Measurements from ENCODE around the gene TMEM163. TPM values are rescaled to one million over a fixed set of nuclear protein-coding genes. Genes with fewer than 3 reads are reported as not detected.
"Not testable (repeated sequence)": the region's sequence is repeated elsewhere in the genome, so short reads cannot be mapped to it uniquely, and the experiment has no call there.

The TMEM163 gene
- polyA plus RNA-seq, 4 donors: 1.2 to 2.4 (median 1.3) TPM

DNA sequence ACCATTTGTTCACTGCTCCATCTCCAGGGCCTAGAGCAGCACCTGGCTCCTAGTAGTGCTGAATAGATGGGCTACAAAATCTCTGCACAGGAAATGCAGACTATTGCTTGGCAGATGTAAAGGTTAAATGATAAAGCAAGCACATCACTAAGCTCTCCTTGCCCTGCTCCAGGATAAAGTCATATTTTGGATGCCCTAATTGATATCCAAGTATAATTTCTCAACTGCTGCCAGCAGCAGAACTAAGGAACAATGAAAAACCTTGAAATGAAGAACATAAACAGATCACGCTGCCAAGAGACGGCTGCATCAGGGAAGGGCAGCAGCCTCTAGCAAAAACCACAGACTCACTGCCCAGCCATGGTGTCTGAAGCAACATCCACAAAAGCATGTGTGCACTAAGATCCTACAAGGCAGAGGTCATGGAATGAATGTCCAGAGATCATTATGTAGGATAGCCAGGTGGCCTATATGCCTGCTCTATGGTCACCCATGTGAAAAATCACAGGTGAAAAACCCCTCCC lies 134.7 kb downstream of the TMEM163 start:
- DNase-seq (ENCODE audit: low read depth in 4 of 4, low spot score in 3 of 4): no peak

DNA sequence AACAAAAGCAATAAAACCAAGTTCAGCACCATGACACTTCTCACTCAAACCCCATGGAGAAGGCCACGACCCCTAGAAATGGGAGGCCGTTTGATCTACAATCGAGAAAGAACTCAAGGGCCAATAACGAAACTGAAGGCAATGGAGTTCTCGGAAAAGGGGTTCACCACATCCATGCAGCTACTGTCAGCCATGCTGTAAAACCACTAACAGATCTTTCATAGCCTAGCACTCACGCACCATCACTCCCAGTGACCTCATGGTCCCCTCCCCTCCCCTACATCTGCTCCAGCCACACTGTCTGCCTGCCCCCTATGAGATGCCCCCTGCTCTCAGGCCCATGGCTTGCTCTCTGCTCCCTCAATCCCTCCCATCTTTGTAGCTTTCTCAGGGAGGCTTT lies 135.3 kb downstream of the TMEM163 start:
- no peak for DNase-seq (ENCODE audit: low read depth in 4 of 4, low spot score in 3 of 4)

DNA sequence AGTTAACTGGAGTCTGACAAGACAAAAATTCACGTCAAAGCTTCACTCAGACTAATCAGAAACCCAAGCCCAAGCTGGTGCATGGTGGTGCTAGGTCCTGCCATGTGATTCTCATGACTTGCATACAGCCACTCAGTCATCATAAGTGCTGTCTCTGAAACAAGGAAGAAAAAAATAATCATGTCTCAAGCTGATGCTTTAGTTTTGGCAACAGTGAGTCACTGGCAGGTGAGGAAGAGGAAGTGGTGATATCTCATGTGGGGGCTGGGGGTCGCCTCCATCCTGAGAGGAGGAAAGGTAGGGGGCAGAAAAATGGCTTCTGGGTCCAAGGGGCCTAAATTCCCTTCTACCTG lies 136.3 kb downstream of the TMEM163 start:
- DNase-seq (ENCODE audit: low read depth in 4 of 4, low spot score in 3 of 4): no peak

DNA sequence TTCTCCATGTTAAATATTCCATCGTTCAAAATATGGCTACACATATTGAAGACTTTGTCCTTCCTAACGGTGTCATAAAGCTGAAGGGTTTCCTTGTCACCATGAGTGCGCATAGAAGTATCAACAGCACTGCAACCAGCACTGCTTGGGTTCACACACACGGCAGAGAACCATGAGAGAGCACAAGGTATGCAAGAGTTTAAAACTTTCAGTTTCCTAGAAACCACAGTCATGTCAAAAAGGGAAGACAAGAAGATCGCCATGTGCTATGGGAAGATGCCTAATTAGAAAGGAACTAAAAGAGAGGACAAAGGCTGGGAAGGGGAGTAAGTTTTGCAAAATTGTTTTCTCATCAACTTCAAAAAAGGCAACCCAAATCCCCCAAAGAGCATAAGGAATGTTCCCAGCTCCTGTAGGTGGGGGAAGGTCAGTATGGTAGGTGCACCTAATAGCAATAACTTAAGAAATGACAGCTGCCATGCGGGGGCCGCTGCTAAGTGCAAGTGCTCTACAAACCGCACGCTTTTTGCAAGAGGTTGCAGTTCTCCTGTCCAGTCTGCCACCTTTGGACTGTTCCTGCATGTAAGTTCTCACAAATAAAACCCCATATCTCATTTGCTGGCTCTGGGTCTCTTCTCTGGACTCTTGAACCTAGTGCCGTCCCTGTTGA lies 136.8 kb downstream of the TMEM163 start:
- DNase-seq (ENCODE audit: low read depth in 4 of 4, low spot score in 3 of 4): no peak

DNA sequence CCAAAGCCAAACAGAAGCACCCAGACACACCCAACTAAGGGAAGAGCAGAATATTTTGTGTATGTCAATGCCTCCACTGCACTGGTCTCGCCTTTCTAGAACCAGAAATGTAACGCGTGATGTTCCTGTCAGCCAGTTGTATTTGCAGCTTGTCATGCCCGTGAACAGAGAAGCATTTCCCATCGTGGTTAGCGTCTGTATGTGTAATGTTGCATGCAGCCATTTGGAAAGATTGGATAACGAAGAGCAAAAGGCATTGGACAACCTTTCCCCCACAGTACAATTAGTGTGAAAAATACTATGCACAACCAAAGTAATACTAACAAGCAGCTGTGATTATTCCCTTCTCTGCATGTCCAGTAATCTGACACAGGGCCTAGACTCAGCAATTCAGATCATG lies 140.5 kb downstream of the TMEM163 start:
- DNase-seq (ENCODE audit: low read depth in 4 of 4, low spot score in 3 of 4): no peak

DNA sequence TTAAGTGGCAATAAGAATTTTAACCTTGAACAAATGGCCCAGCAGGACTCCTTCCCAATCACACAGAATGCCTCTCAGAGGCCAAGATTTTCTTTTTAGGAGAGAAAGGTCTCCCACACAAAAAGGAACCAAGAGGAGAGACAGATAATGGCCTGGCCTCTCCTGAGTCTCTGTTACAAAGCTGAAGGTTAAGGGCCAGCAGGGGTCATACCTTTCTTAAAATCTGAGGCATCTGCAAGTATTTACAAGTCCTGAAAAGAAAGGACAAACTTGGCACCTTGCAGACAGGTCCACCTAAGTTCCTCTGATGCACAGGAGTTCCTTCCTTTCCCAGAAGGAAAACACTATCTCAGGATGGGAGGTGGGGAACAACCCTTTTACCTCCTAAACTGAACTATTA lies 142.3 kb downstream of the TMEM163 start:
- no peak for DNase-seq (ENCODE audit: low read depth in 4 of 4, low spot score in 3 of 4)

DNA sequence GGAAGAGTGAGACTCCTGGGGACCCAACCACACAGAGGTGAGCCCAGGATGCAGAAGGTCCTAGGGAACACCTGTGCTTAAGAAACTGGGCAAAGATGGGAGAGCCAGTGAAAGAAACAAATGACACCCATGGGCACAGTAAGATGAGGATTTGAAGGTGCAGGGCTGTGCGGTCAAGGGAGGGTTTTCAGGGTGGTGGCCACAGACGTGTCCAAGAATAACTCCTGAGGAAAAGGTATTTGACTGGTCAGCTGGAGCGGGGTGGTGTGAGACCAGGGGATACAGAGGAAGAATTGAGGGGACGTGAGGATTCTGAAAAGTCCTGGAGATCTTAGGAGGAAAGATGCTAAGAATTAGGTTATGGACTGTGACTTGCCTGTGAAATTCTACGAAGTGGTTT lies 142.9 kb downstream of the TMEM163 start:
- DNase-seq (ENCODE audit: low read depth in 4 of 4, low spot score in 3 of 4): no peak

DNA sequence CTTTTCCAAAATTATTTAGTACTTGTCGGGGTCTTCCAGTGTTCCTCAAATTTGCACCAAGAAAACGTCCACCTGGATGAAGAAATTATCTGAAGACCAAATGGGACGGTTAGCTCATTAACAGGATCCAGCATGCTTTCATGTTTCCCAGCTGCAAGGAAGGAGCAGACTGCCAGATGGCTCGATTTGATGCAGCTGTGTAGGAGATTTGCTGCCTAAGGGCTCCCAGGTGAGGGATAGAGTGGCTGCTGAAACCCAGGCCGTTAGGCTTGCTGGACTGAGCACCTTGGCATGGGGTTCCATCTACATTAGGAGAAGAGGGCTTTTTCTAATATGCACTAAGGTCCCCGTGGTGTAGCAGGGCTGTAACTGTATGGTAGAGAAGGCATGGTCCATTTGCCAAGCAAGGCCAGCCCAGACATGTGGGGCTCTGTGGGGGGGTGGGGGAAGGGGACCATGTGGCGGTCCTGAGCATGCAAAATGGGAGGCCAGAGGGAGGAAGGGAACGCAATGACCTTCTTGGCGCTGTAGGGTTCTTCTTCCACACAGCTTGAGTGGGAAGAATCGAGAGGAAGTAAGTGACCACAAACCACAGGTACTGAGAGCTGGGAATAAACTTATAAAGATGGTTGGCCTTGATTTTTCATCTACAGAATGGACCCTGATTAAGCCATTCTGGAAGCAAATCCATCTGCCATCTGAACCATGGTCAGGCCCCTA lies 144.0 kb downstream of the TMEM163 start:
- no peak for DNase-seq (ENCODE audit: low read depth in 4 of 4, low spot score in 3 of 4)

DNA sequence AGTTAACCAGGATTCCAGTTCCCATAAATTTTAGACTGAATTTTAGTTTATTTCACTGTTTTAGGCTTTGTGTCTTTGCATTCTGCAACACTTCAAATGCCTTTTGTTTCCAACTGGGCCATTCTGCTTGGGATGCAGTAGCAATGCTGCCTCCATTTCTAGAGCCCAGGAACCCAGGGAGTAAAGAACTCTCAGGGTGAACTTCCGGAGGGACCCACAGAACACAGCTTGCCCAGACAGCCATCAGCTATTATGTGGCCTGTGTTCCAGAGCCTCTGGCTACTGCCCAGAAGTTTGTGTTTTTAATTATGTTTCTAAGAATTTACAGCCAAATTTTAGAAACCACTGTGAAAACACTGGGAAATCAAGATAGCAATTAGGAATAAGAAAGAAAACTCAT lies 145.1 kb downstream of the TMEM163 start:
- DNase-seq (ENCODE audit: low read depth in 4 of 4, low spot score in 3 of 4): no peak

DNA sequence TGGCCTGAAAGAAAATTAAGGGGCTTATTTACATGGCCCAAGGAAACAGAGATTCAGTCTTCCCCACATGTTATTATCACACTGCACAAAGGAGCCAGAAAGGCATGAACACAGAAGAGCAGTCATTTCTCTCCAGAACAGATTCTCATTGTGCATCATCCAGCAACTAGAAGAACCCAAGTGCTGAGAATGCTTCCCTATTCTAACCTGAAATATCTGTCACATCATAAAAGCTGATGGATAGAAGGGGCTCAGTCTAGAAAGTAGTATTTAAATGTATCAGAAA lies 145.8 kb downstream of the TMEM163 start:
- no peak for DNase-seq (ENCODE audit: low read depth in 4 of 4, low spot score in 3 of 4)

DNA sequence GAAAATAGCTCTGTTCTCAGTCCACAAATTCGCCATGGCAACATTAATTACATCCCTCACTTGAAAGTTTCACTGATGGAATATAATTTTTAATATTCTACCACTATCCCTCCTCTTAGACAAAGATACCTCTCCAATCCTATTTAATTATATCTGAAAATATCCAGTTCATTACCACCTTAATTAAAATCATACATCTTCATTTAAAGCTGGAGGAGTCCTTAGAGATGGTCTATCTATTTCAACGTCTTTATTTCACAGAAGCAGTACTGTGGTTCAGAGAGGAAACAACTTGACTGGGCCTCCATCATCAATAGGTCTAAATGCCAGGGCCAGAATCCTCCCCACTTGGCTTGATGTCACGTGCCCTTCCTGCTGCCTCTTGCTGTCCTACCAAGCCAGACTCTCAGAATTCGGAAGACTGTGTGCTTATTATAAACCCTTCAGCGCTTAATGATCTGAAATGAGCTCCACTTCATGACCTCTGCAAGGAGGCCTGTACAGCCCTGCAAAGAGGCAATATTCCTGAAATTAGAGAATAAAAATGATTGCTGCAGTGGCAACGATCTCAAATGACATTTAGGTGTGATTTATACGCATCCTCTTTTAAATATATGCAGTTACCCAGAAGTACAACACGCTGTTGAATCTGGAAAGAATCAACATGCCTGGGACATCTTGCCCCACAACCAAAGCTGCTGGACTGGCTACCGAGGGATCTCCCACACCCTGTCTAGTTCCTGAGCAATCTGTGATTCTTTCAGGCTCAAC lies 146.3 kb downstream of the TMEM163 start:
- no peak for DNase-seq (ENCODE audit: low read depth in 4 of 4, low spot score in 3 of 4)

DNA sequence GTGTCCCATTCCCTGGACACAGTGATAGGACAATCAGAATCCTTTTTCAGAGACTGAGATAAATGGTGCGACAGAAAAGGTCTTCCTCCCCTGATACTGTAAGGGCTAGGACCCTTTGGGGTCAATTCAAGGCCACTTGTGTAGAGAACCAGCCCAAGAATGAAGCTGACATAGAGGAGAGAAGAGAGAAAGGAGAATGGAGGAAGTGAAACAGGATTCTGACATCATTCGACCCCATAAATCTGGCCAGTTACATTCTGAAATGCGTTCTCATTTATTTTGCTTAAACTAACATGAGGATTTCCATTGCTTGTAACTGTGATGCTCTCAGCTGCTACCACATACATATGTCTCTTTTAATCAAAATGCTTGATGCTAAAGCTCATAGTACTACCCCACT lies 148.1 kb downstream of the TMEM163 start:
- DNase-seq (ENCODE audit: low read depth in 4 of 4, low spot score in 3 of 4): no peak

DNA sequence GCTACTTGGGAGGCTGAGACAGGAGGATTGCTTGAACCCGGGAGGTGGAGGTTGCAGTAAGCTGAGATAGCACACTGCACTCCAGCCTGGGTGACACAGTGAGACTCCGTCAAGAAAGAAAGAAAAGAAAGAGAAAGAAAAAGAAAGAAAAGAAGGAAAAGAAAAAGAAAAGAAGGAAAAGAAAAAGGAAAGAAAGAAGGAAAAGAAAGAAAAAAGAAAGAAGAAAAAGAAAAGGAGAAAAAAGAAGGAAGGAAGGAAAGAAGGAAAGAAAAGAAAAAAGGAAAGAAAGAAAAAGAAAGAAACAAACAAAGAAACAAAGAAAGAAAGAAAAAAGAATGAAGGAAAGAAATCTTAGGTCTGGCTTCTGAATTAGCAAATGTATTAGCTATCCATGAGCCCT lies 150.4 kb downstream of the TMEM163 start:
- no peak for DNase-seq (ENCODE audit: low read depth in 4 of 4, low spot score in 3 of 4)

DNA sequence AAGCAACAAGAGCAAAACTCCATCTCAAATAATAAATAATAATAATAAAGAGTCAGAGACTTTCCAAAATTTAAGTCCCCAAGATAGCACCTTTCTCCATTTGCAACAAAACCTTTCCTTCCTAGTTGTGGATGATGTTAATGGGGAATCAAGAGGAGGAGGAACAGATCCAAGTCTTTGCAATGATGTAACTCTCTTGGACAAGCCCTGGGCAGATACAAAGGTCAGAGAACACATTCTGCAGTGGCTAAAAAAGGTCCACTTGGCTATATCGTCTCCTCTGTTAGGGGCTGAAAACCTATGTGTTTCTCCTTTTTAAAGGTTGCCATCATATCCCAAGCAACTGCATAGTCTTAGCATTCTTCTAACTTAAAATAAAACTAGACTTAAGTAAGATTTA lies 151.1 kb downstream of the TMEM163 start:
- DNase-seq (ENCODE audit: low read depth in 4 of 4, low spot score in 3 of 4): no peak

DNA sequence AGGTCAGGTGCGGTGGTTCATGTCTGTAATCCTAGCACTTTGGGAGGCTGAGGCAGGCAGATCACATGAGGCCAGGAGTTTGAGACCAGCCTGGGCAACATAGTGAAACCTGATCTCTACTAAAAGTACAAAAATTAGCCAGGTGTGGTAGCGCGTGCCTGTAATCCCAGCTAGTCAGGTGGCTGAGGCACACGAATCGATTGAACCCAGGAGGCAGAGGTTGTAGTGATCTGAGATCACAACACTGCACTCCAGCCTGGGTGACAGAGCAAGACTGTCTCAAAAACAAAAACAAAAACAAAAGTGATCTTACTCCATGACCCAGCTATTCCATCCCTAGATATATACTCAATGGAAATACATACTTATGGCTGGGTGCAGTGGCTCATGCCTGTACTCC lies 153.8 kb downstream of the TMEM163 start:
- DNase-seq (ENCODE audit: low read depth in 4 of 4, low spot score in 3 of 4): not testable (repeated sequence)

DNA sequence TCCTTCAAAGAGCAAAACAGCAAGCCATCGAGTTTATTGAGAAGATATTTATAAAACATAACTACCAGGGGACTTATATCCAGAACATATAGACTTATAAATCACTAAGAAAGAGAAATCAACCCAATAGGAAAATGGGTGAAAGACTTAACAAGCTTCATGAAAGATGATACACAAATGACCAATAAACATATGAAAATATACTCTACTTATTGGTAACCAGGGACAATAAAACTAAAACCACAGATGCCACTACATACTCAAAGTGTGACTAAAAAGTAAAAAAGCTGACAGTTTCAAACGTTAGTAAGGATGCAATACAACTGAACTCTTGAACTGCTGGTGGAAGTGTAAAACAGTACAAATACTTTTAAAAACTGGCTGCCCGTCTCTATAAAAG lies 154.3 kb downstream of the TMEM163 start:
- no peak for DNase-seq (ENCODE audit: low read depth in 4 of 4, low spot score in 3 of 4)

DNA sequence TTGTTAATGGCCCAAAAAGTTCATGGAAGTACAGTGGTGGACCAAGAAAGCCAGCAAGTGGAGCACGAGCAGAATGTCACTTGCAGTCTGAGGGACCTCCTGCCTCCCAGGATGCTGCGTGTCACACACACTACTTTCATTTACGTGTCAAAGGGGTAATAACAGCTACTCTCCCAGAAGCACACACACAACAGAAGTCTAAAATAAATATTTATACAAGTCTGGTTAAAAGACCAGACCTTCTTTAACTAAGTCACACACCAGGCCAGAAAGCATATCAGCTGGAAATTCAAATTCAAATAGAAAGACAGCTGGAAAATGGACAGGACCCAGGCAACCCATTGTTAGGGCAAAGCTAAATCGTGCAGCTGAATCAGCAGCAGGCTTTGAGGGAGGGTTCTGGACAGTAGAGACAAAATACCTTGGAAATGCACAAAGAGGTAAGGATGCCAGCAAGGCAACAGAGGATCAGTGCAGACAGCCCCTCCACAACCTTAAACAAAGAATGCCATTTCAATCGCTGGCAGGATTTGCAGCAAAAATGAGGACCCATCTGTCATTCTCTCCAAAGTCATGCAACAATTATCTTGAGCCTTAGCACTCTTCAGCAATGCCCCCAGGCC lies 160.5 kb downstream of the TMEM163 start:
- no peak for DNase-seq (ENCODE audit: low read depth in 4 of 4, low spot score in 3 of 4)

DNA sequence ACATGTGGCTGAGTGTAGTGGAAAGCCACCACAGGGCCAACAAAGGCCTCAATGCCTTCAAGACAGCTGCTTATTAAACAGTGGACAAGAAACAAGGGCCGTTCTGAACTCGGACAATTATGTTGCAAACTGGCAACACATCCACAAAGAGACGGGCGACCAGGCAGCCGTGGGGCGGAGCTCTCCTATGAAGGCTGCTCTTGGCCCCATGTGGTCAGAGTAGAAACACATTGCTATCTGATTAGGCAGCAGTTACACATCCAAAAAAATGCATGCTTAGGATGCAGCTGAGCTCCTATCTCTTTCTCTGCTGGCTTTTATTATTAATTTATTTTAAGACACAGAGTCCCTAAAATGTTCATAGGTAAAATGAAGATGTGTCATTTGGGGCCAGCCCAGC lies 163.4 kb downstream of the TMEM163 start:
- DNase-seq (ENCODE audit: low read depth in 4 of 4, low spot score in 3 of 4): no peak

DNA sequence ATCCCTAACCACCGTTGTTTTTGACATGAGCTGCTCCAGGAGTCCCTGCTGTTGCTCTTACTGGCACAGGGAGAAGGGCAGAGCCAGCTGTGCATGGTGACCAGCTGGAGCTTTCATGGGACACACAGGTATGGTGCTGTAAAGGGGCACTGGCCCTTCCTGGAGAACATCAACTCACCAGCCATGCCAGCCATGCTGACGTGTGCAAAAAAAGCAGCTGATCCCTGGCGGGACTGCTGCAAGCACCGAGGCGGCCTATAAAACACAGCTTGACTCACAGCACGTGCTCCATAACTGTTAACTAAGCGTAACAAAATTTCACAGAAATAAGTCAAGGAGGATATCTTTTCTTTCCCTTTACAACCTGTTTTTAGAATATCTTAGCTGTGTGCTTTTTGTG lies 165.1 kb downstream of the TMEM163 start:
- no peak for DNase-seq (ENCODE audit: low read depth in 4 of 4, low spot score in 3 of 4)

DNA sequence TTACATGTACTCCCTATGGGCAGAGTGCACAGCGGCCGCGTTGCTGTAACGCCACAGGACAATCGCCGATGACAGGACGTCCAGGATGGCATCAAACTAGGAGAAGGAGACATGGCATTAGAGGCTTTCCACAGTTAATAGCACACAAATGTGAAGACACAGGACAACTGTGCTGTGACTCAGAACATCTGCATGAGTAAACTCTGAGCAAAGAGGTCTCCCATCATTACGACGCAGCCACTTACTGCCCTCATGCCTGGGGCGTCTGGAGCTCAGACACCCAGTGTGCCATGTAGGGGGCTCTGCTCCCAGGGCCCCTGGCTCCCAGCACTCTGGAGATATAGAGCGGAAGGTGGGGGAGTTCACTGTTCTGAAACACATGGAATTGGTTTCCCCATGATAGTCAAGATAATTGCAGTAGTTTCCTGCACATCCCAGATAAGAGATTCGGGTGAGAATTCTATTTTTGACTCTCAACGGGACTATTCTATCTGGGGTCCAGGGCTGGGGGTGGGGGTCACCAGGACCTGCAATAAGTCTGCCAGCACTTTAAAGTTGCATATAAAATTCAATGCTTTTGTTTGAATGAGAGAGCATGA lies 168.1 kb downstream of the TMEM163 start:
- no peak for DNase-seq (ENCODE audit: low read depth in 4 of 4, low spot score in 3 of 4)

DNA sequence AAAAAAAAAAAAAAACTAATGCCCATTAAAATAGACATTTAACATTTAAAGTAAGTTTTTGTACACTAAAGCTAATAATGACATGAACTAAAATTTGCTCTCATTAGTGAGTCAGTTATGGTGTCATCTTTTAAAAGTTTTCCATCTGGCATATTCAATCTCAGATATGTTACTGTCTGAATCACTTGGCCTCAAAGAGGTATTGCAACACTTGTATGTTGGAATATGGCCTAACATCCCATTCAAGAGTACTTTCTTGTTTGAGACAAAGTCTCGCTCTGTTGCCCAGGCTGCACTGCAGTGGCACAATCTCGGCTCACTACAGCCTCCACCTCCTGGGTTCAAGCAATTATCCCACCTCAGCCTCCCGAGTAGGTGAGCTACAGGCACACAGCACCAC lies 169.7 kb downstream of the TMEM163 start:
- no peak for DNase-seq (ENCODE audit: low read depth in 4 of 4, low spot score in 3 of 4)

Data from right renal pelvis (tissue), 4 donors.